ENCODE results near the gene POC1A. TPM values are rescaled to one million over a fixed set of nuclear protein-coding genes. Genes with fewer than 3 reads are reported as not detected.
A peak's percentile ranks its signal among the peaks of the same experiment; 100 is the strongest.

POC1A gene
- total RNA-seq, 2 experiments from 2014 or later, result 21.2 to 23.5 TPM

GRCh38 chr3:52039846-52040245 lies 114.4 kb downstream of the POC1A start:
- Mint-ChIP-seq H3K27ac (no peak overlapping the region), H3K4me3 (no peak overlapping the region), H3K27me3 (no peaks in the 10 kb centered on the region), H3K36me3 (ENCODE audit: low read depth) (no peaks in the 10 kb centered on the region), H3K9me3 (no peaks in the 10 kb centered on the region), H3K4me1 (ENCODE audit: low read depth) (no peaks in the 10 kb centered on the region)
- no peak for TF ChIP-seq CTCF (IDR thresholded peaks at IDR 0.05)
- DNase-seq, result no peak
- POLR2A ChIA-PET, result no interaction called here
- intact Hi-C loops (cut with micrococcal nuclease), result no loop called here
- ATAC-seq, result no peak
- CTCF ChIA-PET, result interaction anchor here (1.2 to 6.3 kb wide), 2 partner anchors 13 to 83 kb away, joined by 3 to 37 read pairs; no protein-coding TSS in a partner anchor

- Mint-ChIP-seq H3K9me3 (no peaks in the 10 kb centered on the region), H3K27ac (no peak overlapping the region)
- CTCF ChIA-PET, result interaction anchor here (1.2 to 6.3 kb wide), 2 partner anchors 14 to 84 kb away, joined by 3 to 37 read pairs; no protein-coding TSS in a partner anchor
Measured at GRCh38 chr3:52039426-52039825, 114.8 kb downstream of the POC1A start.

DNA sequence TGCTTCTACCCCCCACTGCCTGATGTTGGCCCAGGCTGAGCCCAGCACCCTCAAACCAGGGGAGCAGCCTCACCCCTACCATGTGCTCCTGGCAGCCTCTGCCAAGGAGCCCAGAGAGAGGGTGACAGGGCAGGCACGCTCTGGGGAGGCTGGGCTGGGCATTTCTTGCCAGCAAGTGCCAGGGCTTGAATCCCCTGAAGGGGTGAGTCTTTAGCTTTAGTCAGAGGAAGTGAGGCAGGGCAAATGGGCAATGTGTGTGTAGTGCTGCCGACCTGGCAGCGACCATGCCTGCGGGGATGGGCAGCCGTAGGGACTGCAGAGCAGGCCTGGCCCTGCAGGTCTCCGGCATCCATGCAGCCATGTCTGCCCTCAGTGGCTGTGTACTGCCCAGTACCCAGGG lies 116.0 kb downstream of the POC1A start:
- no peaks in the 10 kb centered on the region for H3K27me3 Mint-ChIP-seq
- no peaks in the 10 kb centered on the region for H3K36me3 Mint-ChIP-seq (ENCODE audit: low read depth)
- H3K9me3 Mint-ChIP-seq, result no peaks in the 10 kb centered on the region
- no peak overlapping the region for H3K4me3 Mint-ChIP-seq
- ATAC-seq, result no peak
- intact Hi-C loops (cut with micrococcal nuclease), result no loop called here
- no peaks in the 10 kb centered on the region for H3K4me1 Mint-ChIP-seq (ENCODE audit: low read depth)
- CTCF ChIA-PET, result interaction anchor here (2.7 kb wide), 1 partner anchor 37 kb away, joined by 9 read pairs; no protein-coding TSS in a partner anchor
- POLR2A ChIA-PET, result no interaction called here
- no peak for TF ChIP-seq CTCF (IDR thresholded peaks at IDR 0.05)
- no peak overlapping the region for H3K27ac Mint-ChIP-seq
- DNase-seq, result no peak

More at GRCh38 chr3:52039426-52039825, 114.8 kb downstream of the POC1A start:
- no peak for TF ChIP-seq CTCF (IDR thresholded peaks at IDR 0.05)
- no peaks in the 10 kb centered on the region for H3K27me3 Mint-ChIP-seq
- POLR2A ChIA-PET, result interaction anchor here (0.6 kb wide), 1 partner anchor 16 kb away, joined by 3 read pairs; no protein-coding TSS in a partner anchor
- H3K4me3 Mint-ChIP-seq, result no peak overlapping the region
- ATAC-seq, result no peak
- H3K4me1 Mint-ChIP-seq (ENCODE audit: low read depth), result no peaks in the 10 kb centered on the region
- no peaks in the 10 kb centered on the region for H3K36me3 Mint-ChIP-seq (ENCODE audit: low read depth)
- no peak for DNase-seq
- intact Hi-C loops (cut with micrococcal nuclease), result no loop called here

DNA sequence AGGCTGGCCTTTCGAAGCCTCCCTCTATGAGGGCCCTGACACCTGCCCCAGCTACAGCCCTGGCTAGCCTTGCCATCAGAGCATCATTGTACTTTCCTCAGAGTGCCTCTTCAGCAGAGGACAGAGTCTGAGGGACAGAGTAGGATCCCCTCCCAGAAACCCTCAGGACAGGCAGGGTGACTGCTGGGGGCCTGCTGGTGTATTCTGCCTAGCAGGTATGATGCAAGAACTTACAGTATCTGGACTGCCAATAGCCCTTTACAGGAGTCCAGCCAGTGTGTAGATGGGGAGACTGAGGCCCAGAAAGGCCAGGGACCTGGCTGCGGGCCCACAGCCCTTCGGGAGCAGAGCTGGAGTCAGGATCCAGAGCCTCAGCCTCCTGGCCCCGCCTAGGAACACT lies 116.9 kb downstream of the POC1A start:
- H3K4me1 Mint-ChIP-seq (ENCODE audit: low read depth), result no peaks in the 10 kb centered on the region
- TF ChIP-seq CTCF (IDR thresholded peaks at IDR 0.05), result no peak
- no peaks in the 10 kb centered on the region for H3K27me3 Mint-ChIP-seq
- intact Hi-C loops (cut with micrococcal nuclease), result no loop called here
- ChIA-PET CTCF (interaction anchor here (0.8 to 2.7 kb wide), 2 partner anchors 19 to 36 kb away, joined by 3 to 9 read pairs; no protein-coding TSS in a partner anchor), POLR2A (no interaction called here)
- no peak for DNase-seq
- ATAC-seq, result no peak
- H3K4me3 Mint-ChIP-seq, result no peak overlapping the region
- H3K9me3 Mint-ChIP-seq, result no peaks in the 10 kb centered on the region
- no peak overlapping the region for H3K27ac Mint-ChIP-seq
- H3K36me3 Mint-ChIP-seq (ENCODE audit: low read depth), result no peaks in the 10 kb centered on the region

- ChIA-PET CTCF (interaction anchor here (0.8 to 2.7 kb wide), 2 partner anchors 36 to 108 kb away, joined by 4 to 9 read pairs; no protein-coding TSS in a partner anchor), POLR2A (no interaction called here)
- Mint-ChIP-seq H3K9me3 (no peaks in the 10 kb centered on the region), H3K27ac (no peak overlapping the region), H3K4me3 (no peak overlapping the region), H3K27me3 (no peaks in the 10 kb centered on the region), H3K4me1 (ENCODE audit: low read depth) (no peaks in the 10 kb centered on the region), H3K36me3 (ENCODE audit: low read depth) (no peaks in the 10 kb centered on the region)
- DNase-seq (peak; percentile 23), ATAC-seq (peak; percentile 67)
- TF ChIP-seq CTCF (IDR thresholded peaks at IDR 0.05), result no peak
- intact Hi-C loops (cut with micrococcal nuclease), result no loop called here
Measured at GRCh38 chr3:52036829-52037228, 117.4 kb downstream of the POC1A start.
